Measurements from ENCODE around the gene NIN. TPM values are rescaled to one million over a fixed set of nuclear protein-coding genes. Genes with fewer than 3 reads are reported as not detected.

The NIN gene
- total and polyA plus RNA-seq, 2 of the 4 experiments (the other 2 are of a cell fraction) = 15.2 to 98.4 TPM

DNA sequence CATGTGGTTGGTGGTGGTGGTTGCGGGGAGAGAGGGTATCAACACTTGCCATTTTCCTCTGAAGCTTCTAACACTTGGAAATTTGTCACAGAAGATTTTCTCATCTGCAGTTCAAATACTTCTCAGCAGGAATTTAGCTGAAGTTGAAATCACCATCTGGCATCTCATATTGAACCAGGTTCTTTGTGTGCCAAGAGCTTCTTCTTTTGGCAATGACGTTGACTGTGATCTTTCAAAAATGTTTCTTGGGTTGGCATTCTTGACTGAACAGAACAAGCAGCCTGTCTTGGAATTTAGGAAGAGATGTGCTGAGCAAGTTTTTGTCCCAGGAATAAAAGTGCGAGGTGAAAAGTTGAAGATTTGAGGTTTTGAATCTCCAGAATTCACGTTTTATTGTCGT, 8.7 kb upstream of the NIN start:
- intact Hi-C loops (cut with micrococcal nuclease) (no loop called here), dilution Hi-C loops (cut with HindIII; ENCODE audit: low sequenced_read_pairs, unreplicated experiment) (no loop called here), in situ Hi-C loops (cut with MboI; ENCODE audit: low sequenced_read_pairs) (no loop called here)
- H3K36me3 ChIP-seq (ENCODE audit: control insufficient read depth, insufficient read depth, low read length) = no peaks in the 10 kb centered on the region
- no peak overlapping the region for H4K5ac ChIP-seq (ENCODE audit: low read depth, low read length)
- peaks cover 15% of the 10 kb centered on the region for H3K9me1 ChIP-seq (ENCODE audit: insufficient read depth, low read length)
- H3K4me2 ChIP-seq (ENCODE audit: low read depth, low read length) = no peak overlapping the region
- H3K4ac ChIP-seq (ENCODE audit: low read depth, low read length) = no peak overlapping the region
- CTCF ChIA-PET = interaction anchor here (0.6 kb wide), 1 partner anchor 21 kb away, joined by 3 read pairs; no protein-coding TSS in a partner anchor
- no CpG with 5 or more reads among the region's 5 CpGs for WGBS, 2 experiments (ENCODE audit: extremely low coverage in 2 of 2, insufficient read length in 1 of 2)
- no peak overlapping the region for H3K27ac ChIP-seq (ENCODE audit: insufficient read depth, low read length)
- H3K27me3 ChIP-seq (ENCODE audit: control insufficient read depth, insufficient read depth, low read length) = no peaks in the 10 kb centered on the region
- H3K56ac ChIP-seq (ENCODE audit: extremely low read depth, insufficient read depth, low read length) = no peak overlapping the region
- no peak overlapping the region for H2BK120ac ChIP-seq (ENCODE audit: low read depth, low read length)
- no TSS peak for BruUV-seq (replicated peaks)
- H2AK5ac ChIP-seq (ENCODE audit: low read depth, low read length) = no peak overlapping the region
- no peak overlapping the region for H3K4me3 ChIP-seq (ENCODE audit: insufficient read depth, low read depth, low read length)
- no peaks in the 10 kb centered on the region; a peak in 1 of 4 replicates for H3K79me1 ChIP-seq (ENCODE audit: low read depth in 1 of 2, low read length in 2 of 2)
- no peak overlapping the region for H2AK9ac ChIP-seq (replicated peaks; ENCODE audit: low read depth, low read length, poor library complexity)
- no peak overlapping the region for H2BK5ac ChIP-seq (ENCODE audit: low read depth, low read length, poor library complexity, severe bottlenecking)
- H3K23ac ChIP-seq (ENCODE audit: low read depth, low read length) = no peak overlapping the region
- H4K8ac ChIP-seq (ENCODE audit: low read depth in 2 of 2, low read length in 2 of 2) = no peak overlapping the region
- no peak for ATAC-seq (ENCODE audit: low read depth)
- H2AFZ ChIP-seq (replicated peaks; ENCODE audit: low read length, poor library complexity) = no peak overlapping the region
- H4K91ac ChIP-seq (ENCODE audit: insufficient read depth, low read depth, low read length) = no peak overlapping the region
- H3K4me1 ChIP-seq (ENCODE audit: control insufficient read depth, insufficient read depth, low read length) = peaks cover 9% of the 10 kb centered on the region
- no peak for DNase-seq
- H3K14ac ChIP-seq (replicated peaks; ENCODE audit: low read depth, low read length) = no peak overlapping the region
- H3K18ac ChIP-seq (ENCODE audit: low read depth, low read length) = no peak overlapping the region
- POLR2A ChIA-PET (ENCODE audit: unreplicated experiment) = no interaction called here
- no peak overlapping the region for H3K9ac ChIP-seq (ENCODE audit: low read depth, low read length)
- H4K20me1 ChIP-seq (ENCODE audit: insufficient read depth, low read length) = no peaks in the 10 kb centered on the region
- H3K9me3 ChIP-seq (ENCODE audit: control insufficient read depth, insufficient read depth, low read length) = no peaks in the 10 kb centered on the region
- no peak for TF ChIP-seq MXI1 (IDR thresholded peaks at IDR 0.05; ENCODE audit: borderline replicate concordance, low read depth, low read length)
- TF ChIP-seq POLR2A (IDR thresholded peaks at IDR 0.05; ENCODE audit: low read depth, low read length) = no peak
- no peak overlapping the region for H2BK15ac ChIP-seq (ENCODE audit: low read depth, low read length)
- H2BK20ac ChIP-seq (ENCODE audit: low read depth, low read length) = no peak overlapping the region
